Mucosa of descending colon (tissue), 3 donors: ENCODE results near the gene GAD2. TPM values are rescaled to one million over a fixed set of nuclear protein-coding genes. Genes with fewer than 3 reads are reported as not detected.

ENCODE experiments used
- ATAC-seq: fragments of 200-7000 bp; cut with Tn5 transposase; one replicate; pipeline ENCODE4 v1.9.1; 2020; ENCODE audit warnings: mild to moderate bottlenecking, moderate library complexity
- DNase-seq, 3 donors: peaks; one replicate each; pipeline ENCODE4 v3.0.0-alpha.2; 2020
- H3K36me3 ChIP-seq: fragments of 200-600 bp; one replicate; pipeline ENCODE4 v1.8.0; 2021; ENCODE audit warnings: low read depth, mild to moderate bottlenecking
- H3K4me1 ChIP-seq: fragments of 200-600 bp; one replicate; pipeline ENCODE4 v1.8.0; 2021; ENCODE audit warnings: low read depth, mild to moderate bottlenecking
- H3K4me3 ChIP-seq: fragments of 200-600 bp; one replicate; pipeline ENCODE4 v1.8.0; 2021; ENCODE audit warnings: mild to moderate bottlenecking
- H3K9me3 ChIP-seq: fragments of 200-600 bp; one replicate; pipeline ENCODE4 v1.8.0; 2021; ENCODE audit warnings: mild to moderate bottlenecking
- intact Hi-C, 2 donors: fragments of 100-400 bp; cut with DNase I in 1 of 2; cut with micrococcal nuclease in 1 of 2; formaldehyde crosslinking; loops; one replicate each; pipeline versions ENCODE4 v1.11.0 to v1.11.1; 2022; cut with DNase I, micrococcal nuclease
- total RNA-seq, 3 donors: library from RNA; stranded (reverse); fragmentation: NEBNext Ultra II Directional in 2 of 3; extraction: Animal tissue kit (Norgen Biotek cat#: 25700) in 2 of 3; gene quantifications; one replicate each; pipeline versions ENCODE4 v1.2.1 to v1.2.4, GENCODE V29; 2021 to 2023
- TF ChIP-seq, protein P1 (sequence below): fragments of 200-600 bp; IDR thresholded peaks from one replicate; pipeline ENCODE4 v1.8.0; 2022; ENCODE audit warnings: antibody characterized with exemption, mild to moderate bottlenecking
- donor health status: DM: no; HTN: no; CAD: no; lungs with moderate emphysema.
- donor health status: DM: no; HTN: no; CAD: no.
- donor health status: DM: no; HTN: yes; CAD: no.

Gene GAD2
- total RNA-seq, 3 donors from 2014 or later, result not detected

DNA sequence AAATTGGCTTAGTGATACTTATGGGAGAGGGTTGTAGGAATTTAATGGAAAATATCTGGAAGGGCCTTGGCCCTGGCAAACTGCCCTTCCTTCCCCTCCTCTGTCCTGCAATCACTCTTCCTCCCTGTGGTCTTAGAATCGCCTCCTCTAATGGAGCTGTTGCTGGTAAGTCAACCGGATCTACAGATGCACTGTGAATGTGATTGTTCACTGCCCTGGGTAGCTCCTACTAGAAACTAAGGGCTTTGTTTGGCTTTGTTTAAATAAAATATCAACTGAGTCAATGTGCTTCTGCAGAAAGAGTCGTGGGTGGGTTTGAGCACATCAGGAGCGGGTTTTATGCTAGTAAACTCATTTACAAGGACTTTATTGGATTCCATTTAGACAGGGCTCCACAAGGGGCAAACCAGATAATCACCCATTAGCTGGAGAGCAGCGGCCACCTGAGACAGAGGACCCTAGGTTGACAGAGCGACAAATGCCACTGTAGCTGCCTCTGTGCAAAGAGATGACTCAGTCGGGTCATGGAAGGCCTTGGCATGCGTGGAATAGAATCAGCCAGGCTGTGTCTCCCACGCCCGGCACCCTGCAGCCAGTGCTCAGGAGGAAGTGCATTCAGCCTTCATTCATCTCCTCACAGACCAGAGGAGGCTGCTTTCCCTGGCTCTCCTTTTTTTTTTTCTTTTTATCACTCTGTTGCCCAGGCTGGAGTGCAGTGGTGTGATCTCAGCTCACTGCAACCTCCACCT is 97.9 kb downstream of the GAD2 start:
- no peak overlapping the region for H3K4me3 ChIP-seq
- no peaks in the 10 kb centered on the region for H3K9me3 ChIP-seq
- no peak for DNase-seq
- TF ChIP-seq, protein P1, sequence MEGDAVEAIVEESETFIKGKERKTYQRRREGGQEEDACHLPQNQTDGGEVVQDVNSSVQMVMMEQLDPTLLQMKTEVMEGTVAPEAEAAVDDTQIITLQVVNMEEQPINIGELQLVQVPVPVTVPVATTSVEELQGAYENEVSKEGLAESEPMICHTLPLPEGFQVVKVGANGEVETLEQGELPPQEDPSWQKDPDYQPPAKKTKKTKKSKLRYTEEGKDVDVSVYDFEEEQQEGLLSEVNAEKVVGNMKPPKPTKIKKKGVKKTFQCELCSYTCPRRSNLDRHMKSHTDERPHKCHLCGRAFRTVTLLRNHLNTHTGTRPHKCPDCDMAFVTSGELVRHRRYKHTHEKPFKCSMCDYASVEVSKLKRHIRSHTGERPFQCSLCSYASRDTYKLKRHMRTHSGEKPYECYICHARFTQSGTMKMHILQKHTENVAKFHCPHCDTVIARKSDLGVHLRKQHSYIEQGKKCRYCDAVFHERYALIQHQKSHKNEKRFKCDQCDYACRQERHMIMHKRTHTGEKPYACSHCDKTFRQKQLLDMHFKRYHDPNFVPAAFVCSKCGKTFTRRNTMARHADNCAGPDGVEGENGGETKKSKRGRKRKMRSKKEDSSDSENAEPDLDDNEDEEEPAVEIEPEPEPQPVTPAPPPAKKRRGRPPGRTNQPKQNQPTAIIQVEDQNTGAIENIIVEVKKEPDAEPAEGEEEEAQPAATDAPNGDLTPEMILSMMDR, result no peak
- H3K36me3 ChIP-seq, result no peaks in the 10 kb centered on the region
- H3K4me1 ChIP-seq, result no peaks in the 10 kb centered on the region
- intact Hi-C loops, result no loop called here
- no peak for ATAC-seq

DNA sequence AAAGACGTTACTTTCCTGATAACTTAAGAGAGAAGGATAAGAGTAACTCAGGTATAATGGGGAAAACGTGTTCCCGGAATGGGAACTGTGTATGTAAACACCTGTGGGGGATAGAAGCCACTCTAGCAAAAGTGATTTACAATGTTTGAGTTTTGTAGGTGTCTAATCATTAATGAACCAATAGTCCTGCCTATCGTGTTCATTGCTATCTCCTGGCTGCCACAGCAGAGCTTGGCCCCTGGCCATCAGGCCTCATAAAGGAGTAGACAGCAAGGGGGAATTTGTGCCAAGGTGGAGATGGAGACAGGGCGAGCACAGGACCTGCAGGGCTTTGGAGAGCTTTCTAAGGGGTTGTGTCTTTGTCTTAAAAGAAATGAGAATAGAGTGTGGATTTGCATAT is 102.1 kb downstream of the GAD2 start:
- ATAC-seq, result no peak
- Histone ChIP-seq H3K9me3 (no peaks in the 10 kb centered on the region), H3K36me3 (no peaks in the 10 kb centered on the region), H3K4me1 (no peaks in the 10 kb centered on the region), H3K4me3 (no peak overlapping the region)
- TF ChIP-seq, protein P1, result no peak
- DNase-seq, result no peak
- intact Hi-C loops, result no loop called here

DNA sequence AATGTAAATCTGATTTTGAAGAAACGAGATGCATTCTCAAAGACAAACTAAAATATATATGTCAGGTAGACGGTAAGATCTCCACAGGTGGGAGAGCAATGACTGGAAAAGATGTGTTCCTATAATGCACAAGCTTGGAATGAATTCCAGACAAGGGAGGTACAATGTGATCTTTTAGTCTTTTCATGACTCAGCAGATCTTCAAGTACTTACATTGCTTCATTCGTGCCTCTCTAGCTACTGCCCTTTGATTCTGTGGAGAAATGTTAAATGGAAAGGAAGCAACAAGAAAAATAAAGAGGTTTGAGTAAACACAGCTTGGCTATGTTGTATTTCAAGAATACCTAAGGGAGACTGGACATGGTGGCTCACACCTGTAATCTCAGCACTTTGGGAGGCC is 106.6 kb downstream of the GAD2 start:
- intact Hi-C loops, result no loop called here
- Histone ChIP-seq H3K4me3 (no peak overlapping the region), H3K9me3 (no peaks in the 10 kb centered on the region), H3K36me3 (no peaks in the 10 kb centered on the region), H3K4me1 (no peaks in the 10 kb centered on the region)
- DNase-seq, result no peak
- ATAC-seq, result no peak
- TF ChIP-seq, protein P1, result no peak

DNA sequence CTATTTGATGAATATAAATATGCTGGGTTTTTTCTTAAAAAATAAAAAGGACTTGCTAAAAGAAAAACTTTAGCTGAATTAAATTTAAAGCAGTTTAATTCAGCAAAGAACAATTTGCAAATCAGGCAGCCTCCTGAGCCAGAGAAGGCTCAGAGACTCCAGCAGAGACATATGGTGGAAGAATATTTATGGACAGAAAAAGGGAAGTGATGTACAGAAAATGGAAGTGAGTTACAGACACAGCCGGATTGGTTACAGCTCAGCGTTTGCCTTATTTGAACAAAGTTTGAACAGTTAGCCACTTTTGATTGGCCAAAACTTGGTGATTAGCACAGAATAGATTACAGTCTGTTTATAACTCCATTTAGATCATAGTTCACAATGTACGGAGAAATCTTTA is 110.3 kb downstream of the GAD2 start:
- Histone ChIP-seq H3K4me3 (no peak overlapping the region), H3K4me1 (no peaks in the 10 kb centered on the region), H3K36me3 (no peaks in the 10 kb centered on the region), H3K9me3 (no peaks in the 10 kb centered on the region)
- intact Hi-C loops, result no loop called here
- TF ChIP-seq, protein P1, result no peak
- DNase-seq (no peak), ATAC-seq (no peak)

DNA sequence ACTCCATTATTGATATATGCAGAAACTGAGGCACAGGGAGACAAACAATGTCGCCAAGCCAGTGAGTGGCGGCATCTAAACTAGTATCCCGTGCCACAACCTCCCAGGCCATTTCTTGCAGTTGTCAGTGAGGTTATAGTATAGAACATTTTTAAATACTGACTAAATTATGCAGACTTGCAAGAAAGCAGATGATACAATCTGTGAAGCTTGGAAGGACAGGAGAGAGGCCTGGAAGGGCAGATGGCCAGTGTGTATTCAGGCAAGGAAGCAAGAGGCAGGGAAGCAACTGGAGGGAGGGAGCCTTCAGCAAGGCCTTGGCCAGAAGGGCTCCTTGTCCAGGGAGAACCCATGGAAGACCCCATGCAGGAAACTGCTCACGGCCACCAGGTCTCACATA is 111.2 kb downstream of the GAD2 start:
- ATAC-seq (no peak), DNase-seq (no peak)
- intact Hi-C loops, result no loop called here
- TF ChIP-seq, protein P1, result no peak
- H3K4me1 ChIP-seq, result no peaks in the 10 kb centered on the region
- H3K36me3 ChIP-seq, result no peaks in the 10 kb centered on the region
- no peak overlapping the region for H3K4me3 ChIP-seq
- H3K9me3 ChIP-seq, result no peaks in the 10 kb centered on the region
